HS-27A (cell line): Measurements from ENCODE around the gene FHOD3.

Experiments used
- DNase-seq: peaks from one replicate; pipeline ENCODE4 v3.0.0-alpha.2; 2012; ENCODE audit warnings: low read depth, missing footprints

Gene FHOD3

DNA sequence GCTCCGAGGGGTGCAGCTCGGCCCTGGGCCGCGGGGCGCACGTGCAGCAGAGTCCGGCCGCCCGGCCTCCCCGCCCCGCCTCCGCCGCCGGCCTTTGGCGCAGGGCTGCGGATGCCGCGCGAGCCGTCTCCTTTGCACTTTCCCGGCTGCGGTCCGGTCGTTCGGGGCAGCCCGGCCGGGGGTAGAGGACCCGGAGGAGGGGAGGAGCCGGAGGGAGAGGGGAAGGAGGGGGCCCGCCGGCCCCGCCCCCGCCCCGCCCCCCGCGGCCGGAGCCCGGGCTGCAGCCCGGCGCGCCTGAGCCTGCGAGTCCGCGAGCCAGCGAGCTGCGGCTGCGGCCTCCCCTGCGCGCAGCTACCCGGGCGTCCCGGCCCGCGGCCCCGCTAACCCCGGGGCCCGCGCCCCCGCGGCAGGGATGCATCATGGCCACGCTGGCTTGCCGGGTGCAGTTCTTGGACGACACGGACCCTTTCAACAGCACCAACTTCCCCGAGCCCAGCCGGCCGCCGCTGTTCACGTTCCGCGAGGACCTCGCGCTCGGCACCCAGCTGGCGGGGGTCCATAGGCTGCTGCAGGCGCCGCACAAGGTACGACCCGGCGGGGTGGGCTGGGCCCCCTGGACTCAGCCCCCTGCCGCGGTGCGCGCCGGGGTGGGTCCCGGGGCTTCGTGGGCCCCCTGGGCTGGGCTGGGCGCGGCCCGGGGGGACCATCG, at the start of gene FHOD3:
TSS of gene FHOD3 (plus strand) at position 297 of the 709 bp plus-strand sequence. CDS start at position 420, 123 bp downstream.
- DNase-seq, result no peak

- DNase-seq, result no peak
Measured at GRCh38 chr18:36249392-36249791, 48.1 kb upstream of the FHOD3 start.

DNA sequence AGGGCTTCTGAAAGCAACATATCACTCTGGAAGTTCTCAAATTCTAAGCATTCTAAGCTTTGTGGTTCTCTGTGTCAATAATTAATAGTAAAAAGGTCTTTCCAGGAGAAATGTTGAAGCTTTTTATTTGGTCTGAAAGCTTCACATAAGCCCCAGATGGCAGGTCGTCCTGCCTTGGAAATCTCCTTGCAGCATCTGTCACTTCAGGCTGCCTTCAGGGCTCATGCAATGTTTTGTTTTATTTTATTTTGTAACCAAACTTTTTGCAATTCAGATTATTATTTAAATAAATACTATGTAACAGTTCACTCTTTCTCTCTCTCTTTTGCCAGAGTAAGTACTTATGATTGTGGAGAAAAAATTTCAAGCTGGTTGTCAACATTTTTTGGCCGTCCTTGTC, 46.7 kb upstream of the FHOD3 start:
- DNase-seq, result no peak

GRCh38 chr18:36255072-36255698, 42.3 kb upstream of the FHOD3 start:
- DNase-seq, result no peak

- DNase-seq, result no peak
Measured at GRCh38 chr18:36256094-36256493, 41.4 kb upstream of the FHOD3 start.

DNA sequence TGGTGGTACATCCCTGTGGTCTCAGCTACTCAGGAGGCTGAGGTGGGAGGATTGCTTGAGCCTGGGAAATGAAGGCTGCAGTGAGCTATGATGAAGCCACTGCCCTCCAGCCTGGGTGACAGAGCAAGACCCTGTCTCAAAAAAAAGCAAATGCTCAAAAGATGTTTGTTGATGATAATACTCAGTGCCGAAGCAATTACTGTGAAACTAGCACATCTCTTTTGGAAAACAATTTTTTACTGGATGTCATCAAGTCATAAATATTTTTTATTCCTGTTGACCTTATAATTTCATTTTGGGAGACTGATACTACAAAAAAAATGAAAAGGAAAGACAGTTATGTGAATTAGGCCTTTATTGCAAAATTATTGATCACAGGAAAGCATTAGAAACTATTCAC, 34.5 kb upstream of the FHOD3 start:
- no peak for DNase-seq

DNA sequence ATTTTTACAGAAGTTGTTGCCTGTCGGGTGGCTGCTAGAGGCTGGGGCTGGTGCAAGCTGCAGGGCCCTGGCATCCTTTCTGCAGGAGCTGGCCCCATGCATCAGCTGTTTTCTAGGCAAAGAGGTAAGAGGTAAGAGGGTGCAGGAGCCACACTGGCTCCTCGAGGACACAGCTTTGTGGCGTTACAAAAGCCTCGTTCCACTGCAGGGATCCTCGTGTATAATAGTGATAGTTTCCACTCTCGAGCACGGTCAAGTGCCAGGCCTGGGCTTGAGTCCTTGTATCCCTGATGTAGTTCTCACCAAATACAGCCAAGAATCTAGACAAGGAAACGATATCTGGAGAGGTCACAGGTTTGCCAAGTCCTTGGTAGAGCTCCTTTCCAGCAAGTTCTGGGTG, 33.2 kb upstream of the FHOD3 start:
- no peak for DNase-seq

DNA sequence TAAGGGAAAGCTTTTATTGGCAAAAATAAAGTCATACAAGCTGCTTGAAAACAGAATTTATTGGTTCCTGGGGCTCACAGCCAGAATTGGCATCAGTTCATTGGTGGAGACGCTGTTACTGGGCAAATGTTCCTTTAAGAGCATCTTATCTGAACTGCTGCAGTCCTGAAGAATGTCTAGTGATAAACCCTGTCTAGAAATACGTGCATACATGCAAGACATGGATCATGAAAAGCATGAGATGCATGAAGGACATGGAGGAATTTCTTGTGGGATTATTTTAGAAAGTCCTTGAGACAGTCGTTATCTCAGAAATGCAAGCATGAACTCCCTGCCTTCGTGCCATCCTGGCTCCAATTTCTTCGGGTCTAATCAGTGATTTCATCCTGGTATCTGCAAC, 32.5 kb upstream of the FHOD3 start:
- no peak for DNase-seq

- no peak for DNase-seq
Measured at GRCh38 chr18:36269157-36269556, 28.4 kb upstream of the FHOD3 start.

DNA sequence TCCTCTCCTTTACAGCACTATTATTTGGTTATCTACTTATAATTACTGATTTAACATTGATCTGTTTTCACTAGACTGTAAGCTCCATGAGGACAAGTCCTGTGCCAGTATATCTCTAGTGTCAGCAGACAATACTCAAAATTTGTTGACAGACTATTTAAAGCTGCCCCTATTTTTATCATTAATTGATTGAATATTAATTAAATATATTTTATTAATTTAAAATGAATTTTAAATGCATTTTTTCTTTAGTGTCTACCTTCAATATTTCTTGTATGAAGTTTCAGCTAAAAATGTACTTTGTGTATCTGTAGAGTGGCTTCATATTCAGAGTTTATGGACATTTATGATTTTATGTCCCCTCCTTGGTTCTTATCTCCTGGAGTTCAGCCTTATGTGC, 26.4 kb upstream of the FHOD3 start:
- no peak for DNase-seq

DNA sequence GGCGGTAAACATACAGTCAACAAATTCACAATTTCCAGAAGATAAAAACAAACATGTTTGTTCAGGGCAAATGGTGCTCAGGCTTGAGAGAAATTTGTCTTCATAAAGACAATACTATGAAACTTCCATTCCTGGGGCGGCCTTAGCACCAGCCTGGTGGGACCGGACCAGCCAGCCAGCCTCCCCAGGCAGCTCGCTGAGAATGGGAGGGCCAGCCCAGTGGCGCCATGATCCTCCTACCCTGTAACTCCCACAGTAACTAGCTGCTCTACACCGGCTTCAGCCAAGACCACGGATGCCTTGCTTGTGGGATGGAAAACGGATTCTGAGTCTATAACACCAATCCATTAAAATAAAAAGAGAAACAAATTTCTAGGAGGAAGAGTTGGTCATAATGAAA, 24.2 kb upstream of the FHOD3 start:
- no peak for DNase-seq

DNA sequence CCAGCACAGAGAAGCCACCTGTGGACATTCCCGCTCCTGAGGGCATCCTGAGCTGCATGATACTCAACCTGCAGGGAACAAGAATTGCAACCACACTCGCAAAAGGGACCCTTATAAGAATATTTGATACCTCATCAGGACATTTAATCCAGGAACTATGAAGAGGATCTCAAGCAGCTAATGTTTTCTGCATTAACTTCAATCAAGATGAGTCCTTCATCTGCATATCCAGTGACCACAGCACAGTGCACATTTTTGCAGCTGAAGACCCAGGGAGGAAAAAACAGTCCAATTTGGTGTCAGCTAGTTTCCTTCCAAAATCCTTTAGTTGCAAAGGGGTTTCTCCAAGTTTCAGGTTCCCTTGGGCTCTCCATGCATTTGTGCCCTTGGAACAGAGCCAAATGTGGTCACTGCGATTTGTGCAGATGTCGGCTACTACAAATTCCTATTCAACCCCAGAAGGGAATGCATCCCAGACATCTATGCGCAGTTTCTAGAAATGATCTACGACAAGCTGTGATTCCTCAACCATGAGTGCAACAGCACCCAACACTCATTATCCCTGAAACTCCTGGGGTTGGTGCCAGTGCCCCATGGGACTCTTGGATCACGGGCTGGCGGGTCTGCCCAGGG, 23.3 kb upstream of the FHOD3 start:
- no peak for DNase-seq

DNA sequence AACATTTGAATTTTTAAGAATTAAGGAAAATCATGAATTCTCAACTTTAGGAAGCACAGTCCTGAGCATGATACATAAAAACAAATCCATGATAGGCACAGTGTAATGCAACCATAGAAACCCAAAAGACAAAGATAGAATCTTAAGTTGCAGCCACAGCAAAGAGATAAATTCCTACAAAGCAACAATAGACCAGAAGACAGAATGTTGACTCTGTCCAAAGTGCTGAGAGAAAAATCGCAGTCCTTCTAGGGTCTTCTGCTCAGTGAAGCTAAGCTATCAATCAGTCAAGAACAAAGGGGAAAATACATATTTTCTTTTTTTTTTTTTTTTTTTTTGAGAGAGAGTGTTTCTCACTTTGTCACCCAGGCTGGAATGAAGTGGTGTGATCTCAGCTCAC, 22.0 kb upstream of the FHOD3 start:
- DNase-seq, result no peak

DNA sequence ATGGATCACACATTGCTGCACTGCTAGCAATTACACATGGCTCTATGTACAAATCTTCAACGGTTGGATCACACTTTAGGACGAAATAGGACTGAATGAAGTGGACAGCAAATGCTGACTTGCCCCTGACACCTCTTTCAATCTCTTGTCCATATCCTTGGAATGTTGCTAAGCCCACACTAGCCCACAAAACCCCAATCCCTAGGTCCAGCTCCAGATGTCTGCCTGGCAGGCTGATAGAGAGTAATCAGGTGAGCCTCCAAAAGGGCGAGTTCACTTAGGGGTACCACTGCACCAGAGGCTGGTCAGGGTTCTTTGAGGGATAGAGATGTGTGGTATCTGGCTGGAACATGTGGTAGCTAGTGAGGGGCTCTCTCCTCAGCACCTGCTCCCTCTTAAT, 18.5 kb upstream of the FHOD3 start:
- DNase-seq, result no peak

- DNase-seq, result no peak
Measured at GRCh38 chr18:36281936-36282335, 15.6 kb upstream of the FHOD3 start.

GRCh38 chr18:36283448-36283847, 14.1 kb upstream of the FHOD3 start:
- no peak for DNase-seq

DNA sequence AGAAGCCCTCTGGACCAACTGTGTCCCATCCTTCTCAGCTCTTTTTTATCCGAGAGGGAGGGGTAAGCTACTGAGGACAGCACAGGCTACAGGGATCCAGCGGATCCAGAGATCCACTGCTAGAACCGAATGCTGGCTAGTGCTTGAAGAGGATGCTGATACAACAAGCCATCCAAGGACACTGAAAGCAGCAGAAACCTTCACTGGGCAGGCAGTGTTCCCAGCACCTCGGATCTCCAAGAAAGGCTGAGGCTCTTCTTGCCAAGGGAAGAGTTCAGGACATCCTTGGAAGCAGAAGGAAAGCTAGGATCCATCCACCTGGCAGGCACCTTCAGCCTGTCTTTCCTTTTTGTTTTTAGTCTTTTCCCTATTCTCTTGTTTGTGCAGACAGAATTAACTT, 13.2 kb upstream of the FHOD3 start:
- no peak for DNase-seq

- DNase-seq, result no peak
Measured at GRCh38 chr18:36284671-36285295, 12.7 kb upstream of the FHOD3 start.

DNA sequence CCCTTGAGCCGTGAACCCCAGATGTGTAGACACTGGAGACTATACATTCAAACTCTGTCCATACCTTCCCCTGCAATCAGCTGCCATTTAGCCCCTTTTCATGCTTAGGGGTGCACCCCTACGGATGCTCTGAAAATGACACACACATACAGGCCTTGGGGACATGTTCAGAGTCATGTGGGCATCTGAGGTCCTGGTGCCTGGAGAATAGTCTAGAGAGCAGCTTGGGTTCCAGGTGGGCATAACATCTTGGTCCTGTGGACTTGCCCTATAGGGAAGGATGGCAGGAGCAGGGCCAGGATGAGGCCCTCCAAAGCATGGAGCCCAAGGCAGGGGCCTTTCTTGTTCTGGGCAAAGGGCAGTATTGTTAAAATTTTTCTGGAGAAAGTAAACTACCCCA, 9.9 kb upstream of the FHOD3 start:
- DNase-seq, result no peak

GRCh38 chr18:36288689-36289088, 8.8 kb upstream of the FHOD3 start:
- DNase-seq, result no peak

GRCh38 chr18:36294031-36294430, 3.5 kb upstream of the FHOD3 start:
- no peak for DNase-seq

GRCh38 chr18:36295214-36295613, 2.3 kb upstream of the FHOD3 start:
- no peak for DNase-seq

DNA sequence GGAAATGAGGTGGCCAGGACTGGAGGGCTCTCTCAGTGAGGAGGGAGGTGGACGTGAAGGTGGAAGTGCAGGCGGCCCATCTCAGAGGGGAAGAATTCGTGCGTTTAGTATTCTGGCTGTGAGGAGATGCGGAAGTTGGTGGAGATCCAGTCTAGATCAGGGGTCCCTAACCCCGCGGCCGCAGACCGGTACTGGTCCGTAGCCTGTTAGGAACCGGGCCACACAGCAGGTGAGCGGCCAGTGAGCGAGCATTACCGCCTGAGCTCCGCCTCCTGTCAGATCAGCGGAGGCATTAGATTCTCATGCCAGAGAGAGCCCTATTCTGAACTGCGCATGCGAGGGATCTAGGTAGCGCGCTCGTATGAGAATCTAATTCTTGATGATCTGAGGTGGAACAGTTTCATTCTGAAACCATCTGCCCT, 1.6 kb upstream of the FHOD3 start:
- no peak for DNase-seq
